NCI-H1930 (cell line): ENCODE data around the gene GARS1.

ENCODE experiments used
- DNase-seq, 2 experiments: peaks; one replicate each; lab custom pipeline; 2025; lab: John Stamatoyannopoulos, UW

The GARS1 gene

DNA sequence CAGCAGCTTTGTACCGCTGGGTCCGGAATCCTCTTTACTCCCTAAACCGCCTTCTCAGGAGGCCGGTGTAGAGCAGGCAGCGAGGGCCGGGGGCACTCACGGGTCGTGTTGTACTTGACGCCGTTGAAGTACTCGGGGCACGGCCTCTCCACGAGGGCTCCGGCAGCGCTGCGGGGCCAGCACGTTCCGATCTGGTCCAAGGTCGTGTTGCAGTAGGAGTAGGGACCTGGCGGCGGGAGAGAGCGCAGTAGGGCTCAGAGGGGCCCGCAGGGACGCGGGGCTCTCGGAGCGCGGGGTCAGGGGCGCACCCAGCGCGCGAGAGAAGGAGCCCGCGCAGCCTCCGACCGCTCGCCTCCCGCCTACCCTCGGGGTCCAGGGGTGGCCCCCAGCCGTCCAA, 87.1 kb downstream of the GARS1 start:
- DNase-seq: no peak

DNA sequence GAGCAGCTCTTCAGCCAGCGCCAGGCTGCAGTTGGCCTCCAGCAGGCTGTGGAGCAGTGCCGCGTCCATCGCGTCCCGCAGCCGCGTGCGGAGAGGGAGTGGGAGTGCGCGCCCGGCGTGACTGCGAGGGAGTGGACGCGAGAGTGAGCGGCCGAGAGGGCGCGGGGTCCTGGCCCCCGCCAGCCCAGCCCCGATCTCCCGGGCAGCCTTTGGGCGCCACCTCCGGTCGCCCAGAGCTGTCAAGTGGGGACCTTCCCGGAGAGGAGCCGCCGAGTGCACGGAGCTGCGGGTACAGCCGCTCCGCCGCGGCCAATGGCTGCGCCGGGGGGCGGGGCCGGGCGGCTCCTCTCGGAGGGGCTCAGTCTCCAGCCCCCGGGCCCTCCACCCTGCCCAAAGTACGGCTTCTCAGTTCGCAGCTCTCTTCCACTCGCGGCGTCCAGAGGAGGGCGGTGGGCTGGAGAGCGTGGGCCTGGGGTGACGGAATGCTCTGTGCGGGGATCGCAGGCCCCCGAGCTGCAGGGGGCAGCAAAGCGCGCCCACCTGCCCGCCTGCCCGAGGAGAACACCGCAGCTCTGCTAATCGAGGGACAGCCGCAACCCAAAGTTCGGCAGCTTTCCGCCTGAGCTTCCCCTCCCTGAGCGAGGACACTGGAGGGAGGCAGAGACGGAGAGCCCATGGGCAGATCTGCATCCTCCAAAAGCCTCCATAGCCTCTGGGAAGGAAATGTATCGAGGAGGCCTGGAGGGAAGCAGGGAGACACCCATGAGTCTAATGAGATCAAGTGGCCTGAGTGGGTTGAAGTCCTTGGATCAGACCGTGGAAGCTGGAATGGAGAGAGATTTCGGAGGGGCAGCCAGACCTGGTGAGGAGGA, 87.8 kb downstream of the GARS1 start, which contains the start of gene CRHR2:
CRHR2 (minus strand) TSS at position 245 of the 872 bp plus-strand sequence; CDS start at position 69, 176 bp downstream.
- peak; percentile 39 to 50 for DNase-seq

DNA sequence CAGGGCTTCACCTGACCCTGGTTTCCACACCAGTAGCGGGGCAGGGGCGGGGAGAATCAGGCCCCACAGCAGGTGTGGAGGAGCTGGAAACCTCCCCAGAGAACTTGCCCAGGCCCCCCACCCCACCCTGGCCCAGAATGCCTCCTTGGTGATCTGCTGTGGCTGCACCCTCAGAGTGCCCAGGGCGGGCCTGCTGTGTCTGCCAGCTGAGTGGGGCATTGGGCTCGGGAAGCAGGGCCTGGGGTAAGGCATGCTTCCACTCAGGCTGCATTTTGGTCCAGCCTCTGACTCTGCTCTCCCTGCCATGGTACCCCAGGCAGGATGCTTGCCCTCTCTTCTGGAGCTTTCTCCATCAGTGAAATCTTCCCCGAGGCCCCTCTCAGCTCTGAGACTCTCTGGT, 88.6 kb downstream of the GARS1 start:
- no peak for DNase-seq
